ENCODE results near the gene DIO3. TPM values are rescaled to one million over a fixed set of nuclear protein-coding genes. Genes with fewer than 3 reads are reported as not detected.

The DIO3 gene
- total RNA-seq, 1 donor from 2014 or later: not detected

GRCh38 chr14:101583715-101584054 is 22.4 kb downstream of the DIO3 start:
- peaks cover 6% of the 10 kb centered on the region for H3K27me3 Mint-ChIP-seq (ENCODE audit: insufficient read depth)
- H3K4me1 Mint-ChIP-seq (ENCODE audit: low read depth): no peaks in the 10 kb centered on the region
- no peaks in the 10 kb centered on the region for H3K9me3 Mint-ChIP-seq
- H3K27ac Mint-ChIP-seq: no peak overlapping the region
- no peaks in the 10 kb centered on the region for H3K36me3 Mint-ChIP-seq (ENCODE audit: low read depth)
- no peak for DNase-seq (ENCODE audit: low spot score)
- H3K4me3 Mint-ChIP-seq: no peak overlapping the region
- intact Hi-C loops (cut with micrococcal nuclease): no loop called here

GRCh38 chr14:101584055-101584859 is 23.0 kb downstream of the DIO3 start:
- no peak for DNase-seq (ENCODE audit: low spot score)
- H3K27ac Mint-ChIP-seq: no peak overlapping the region
- no peaks in the 10 kb centered on the region for H3K4me1 Mint-ChIP-seq (ENCODE audit: low read depth)
- no peaks in the 10 kb centered on the region for H3K9me3 Mint-ChIP-seq
- no peak overlapping the region for H3K4me3 Mint-ChIP-seq
- H3K36me3 Mint-ChIP-seq (ENCODE audit: low read depth): no peaks in the 10 kb centered on the region
- intact Hi-C loops (cut with micrococcal nuclease): no loop called here
- peaks cover 6% of the 10 kb centered on the region for H3K27me3 Mint-ChIP-seq (ENCODE audit: insufficient read depth)

GRCh38 chr14:101585211-101585610 is 23.9 kb downstream of the DIO3 start:
- H3K4me3 Mint-ChIP-seq: no peak overlapping the region
- DNase-seq (ENCODE audit: low spot score): no peak
- H3K9me3 Mint-ChIP-seq: no peaks in the 10 kb centered on the region
- intact Hi-C loops (cut with micrococcal nuclease): no loop called here
- no peaks in the 10 kb centered on the region for H3K4me1 Mint-ChIP-seq (ENCODE audit: low read depth)
- peaks cover 6% of the 10 kb centered on the region for H3K27me3 Mint-ChIP-seq (ENCODE audit: insufficient read depth)
- H3K36me3 Mint-ChIP-seq (ENCODE audit: low read depth): no peaks in the 10 kb centered on the region
- H3K27ac Mint-ChIP-seq: no peak overlapping the region

GRCh38 chr14:101586531-101587430 is 25.5 kb downstream of the DIO3 start:
- DNase-seq (ENCODE audit: low spot score): no peak
- intact Hi-C loops (cut with micrococcal nuclease): no loop called here
- Mint-ChIP-seq H3K36me3 (ENCODE audit: low read depth) (no peaks in the 10 kb centered on the region), H3K9me3 (no peaks in the 10 kb centered on the region), H3K4me1 (ENCODE audit: low read depth) (no peaks in the 10 kb centered on the region), H3K27ac (no peak overlapping the region), H3K27me3 (ENCODE audit: insufficient read depth) (peaks cover 4% of the 10 kb centered on the region), H3K4me3 (no peak overlapping the region)

- peaks cover 1% of the 10 kb centered on the region for H3K27me3 Mint-ChIP-seq (ENCODE audit: insufficient read depth)
- no peaks in the 10 kb centered on the region for H3K36me3 Mint-ChIP-seq (ENCODE audit: low read depth)
- no peaks in the 10 kb centered on the region for H3K9me3 Mint-ChIP-seq
- DNase-seq (ENCODE audit: low spot score): no peak
- no peak overlapping the region for H3K4me3 Mint-ChIP-seq
- no peak overlapping the region for H3K27ac Mint-ChIP-seq
- intact Hi-C loops (cut with micrococcal nuclease): no loop called here
- no peaks in the 10 kb centered on the region for H3K4me1 Mint-ChIP-seq (ENCODE audit: low read depth)
Measured at GRCh38 chr14:101587441-101587911, 26.2 kb downstream of the DIO3 start.

GRCh38 chr14:101588286-101588975 is 27.1 kb downstream of the DIO3 start:
- Mint-ChIP-seq H3K4me3 (no peak overlapping the region), H3K4me1 (ENCODE audit: low read depth) (peaks cover 3% of the 10 kb centered on the region), H3K36me3 (ENCODE audit: low read depth) (no peaks in the 10 kb centered on the region), H3K9me3 (no peaks in the 10 kb centered on the region), H3K27me3 (ENCODE audit: insufficient read depth) (peaks cover 1% of the 10 kb centered on the region), H3K27ac (no peak overlapping the region)
- no peak for DNase-seq (ENCODE audit: low spot score)
- intact Hi-C loops (cut with micrococcal nuclease): no loop called here

GRCh38 chr14:101588990-101589389 is 27.7 kb downstream of the DIO3 start:
- intact Hi-C loops (cut with micrococcal nuclease): no loop called here
- Mint-ChIP-seq H3K27ac (no peak overlapping the region), H3K27me3 (ENCODE audit: insufficient read depth) (no peaks in the 10 kb centered on the region), H3K4me1 (ENCODE audit: low read depth) (peaks cover 8% of the 10 kb centered on the region), H3K36me3 (ENCODE audit: low read depth) (no peaks in the 10 kb centered on the region), H3K9me3 (no peaks in the 10 kb centered on the region), H3K4me3 (no peak overlapping the region)
- DNase-seq (ENCODE audit: low spot score): no peak

GRCh38 chr14:101589486-101590015 is 28.3 kb downstream of the DIO3 start:
- Mint-ChIP-seq H3K36me3 (ENCODE audit: low read depth) (no peaks in the 10 kb centered on the region), H3K9me3 (no peaks in the 10 kb centered on the region), H3K27ac (no peak overlapping the region), H3K27me3 (ENCODE audit: insufficient read depth) (no peaks in the 10 kb centered on the region), H3K4me1 (ENCODE audit: low read depth) (peaks cover 13% of the 10 kb centered on the region), H3K4me3 (no peak overlapping the region)
- DNase-seq (ENCODE audit: low spot score): no peak
- intact Hi-C loops (cut with micrococcal nuclease): no loop called here

- no peak overlapping the region for H3K4me3 Mint-ChIP-seq
- no peaks in the 10 kb centered on the region for H3K27me3 Mint-ChIP-seq (ENCODE audit: insufficient read depth)
- H3K9me3 Mint-ChIP-seq: peaks cover 5% of the 10 kb centered on the region
- no peak overlapping the region for H3K27ac Mint-ChIP-seq
- no peak for DNase-seq (ENCODE audit: low spot score)
- intact Hi-C loops (cut with micrococcal nuclease): no loop called here
- H3K36me3 Mint-ChIP-seq (ENCODE audit: low read depth): no peaks in the 10 kb centered on the region
- H3K4me1 Mint-ChIP-seq (ENCODE audit: low read depth): peaks cover 18% of the 10 kb centered on the region
Measured at GRCh38 chr14:101590062-101590461, 28.8 kb downstream of the DIO3 start.

GRCh38 chr14:101590616-101591015 is 29.3 kb downstream of the DIO3 start:
- Mint-ChIP-seq H3K36me3 (ENCODE audit: low read depth) (no peaks in the 10 kb centered on the region), H3K9me3 (peaks cover 9% of the 10 kb centered on the region), H3K4me1 (ENCODE audit: low read depth) (peaks cover 20% of the 10 kb centered on the region), H3K27me3 (ENCODE audit: insufficient read depth) (no peaks in the 10 kb centered on the region), H3K4me3 (no peak overlapping the region), H3K27ac (no peak overlapping the region)
- intact Hi-C loops (cut with micrococcal nuclease): no loop called here
- DNase-seq (ENCODE audit: low spot score): no peak

GRCh38 chr14:101591121-101591520 is 29.8 kb downstream of the DIO3 start:
- Mint-ChIP-seq H3K36me3 (ENCODE audit: low read depth) (peaks cover 5% of the 10 kb centered on the region), H3K9me3 (peaks cover 14% of the 10 kb centered on the region), H3K27ac (no peak overlapping the region), H3K4me1 (ENCODE audit: low read depth) (peaks cover 25% of the 10 kb centered on the region), H3K4me3 (no peak overlapping the region), H3K27me3 (ENCODE audit: insufficient read depth) (no peaks in the 10 kb centered on the region)
- no peak for DNase-seq (ENCODE audit: low spot score)
- intact Hi-C loops (cut with micrococcal nuclease): no loop called here

GRCh38 chr14:101591582-101591981 is 30.3 kb downstream of the DIO3 start:
- Mint-ChIP-seq H3K4me1 (ENCODE audit: low read depth) (peaks cover 30% of the 10 kb centered on the region), H3K36me3 (ENCODE audit: low read depth) (peaks cover 5% of the 10 kb centered on the region), H3K4me3 (no peak overlapping the region), H3K9me3 (peaks cover 18% of the 10 kb centered on the region), H3K27ac (no peak overlapping the region), H3K27me3 (ENCODE audit: insufficient read depth) (no peaks in the 10 kb centered on the region)
- no peak for DNase-seq (ENCODE audit: low spot score)
- intact Hi-C loops (cut with micrococcal nuclease): no loop called here

Data from activated T-helper 1 cell treated with anti-CD3 and anti-CD28 coated beads, Interleukin-12 subunit alpha, Interleukin-12 subunit beta, Interleukin-2, Interleukin-4 antibody, amounts not matched to agents 30 ng/mL and 10 ng/mL and 1 ng/mL, durations not matched to agents 14 hours and 24 hours and 36 hours (primary cell).